HEK293T (cell line): ENCODE data around the gene CADM2.

Experiments
- ARNT ChIP-seq: fragments of 450-650 bp; IDR thresholded peaks from 2 replicates; pipeline ENCODE4 v1.6.1; 2017; ENCODE audit warnings: mild to moderate bottlenecking
- BHLHE40 ChIP-seq: fragments of 450-650 bp; IDR thresholded peaks from 2 replicates; pipeline ENCODE4 v1.6.1; 2016; ENCODE audit warnings: mild to moderate bottlenecking, moderate library complexity, borderline replicate concordance
- CTBP1 ChIP-seq: fragments of 450-650 bp; IDR thresholded peaks from 2 replicates; pipeline ENCODE4 v1.6.1; 2016; ENCODE audit warnings: borderline replicate concordance
- ELF4 ChIP-seq: fragments of 450-650 bp; IDR thresholded peaks from 2 replicates; pipeline ENCODE4 v1.6.1; 2017; ENCODE audit warnings: antibody characterized with exemption
- FOXK2 ChIP-seq: fragments of 450-650 bp; IDR thresholded peaks from 2 replicates; pipeline ENCODE4 v1.6.1; 2016; ENCODE audit warnings: mild to moderate bottlenecking
- FOXM1 ChIP-seq: fragments of 450-650 bp; IDR thresholded peaks from 2 replicates; pipeline ENCODE4 v1.6.1; 2017; ENCODE audit warnings: mild to moderate bottlenecking, borderline replicate concordance
- HDGF ChIP-seq: fragments of 450-650 bp; IDR thresholded peaks from 2 replicates; pipeline ENCODE4 v1.6.1; 2017; ENCODE audit warnings: antibody characterized with exemption, borderline replicate concordance
- L3MBTL2 ChIP-seq: fragments of 450-650 bp; conservative IDR thresholded peaks from 2 replicates; pipeline ENCODE4 v1.6.1; 2016; ENCODE audit warnings: mild to moderate bottlenecking
- LEF1 ChIP-seq: fragments of 450-650 bp; IDR thresholded peaks from 2 replicates; pipeline ENCODE4 v1.6.1; 2017; ENCODE audit warnings: mild to moderate bottlenecking, borderline replicate concordance
- SP1 ChIP-seq: fragments of 450-650 bp; IDR thresholded peaks from 2 replicates; pipeline ENCODE4 v1.6.1; 2017
- SUZ12 ChIP-seq: fragments of 450-650 bp; IDR thresholded peaks from 2 replicates; pipeline ENCODE4 v1.6.1; 2016; ENCODE audit warnings: mild to moderate bottlenecking
- TARDBP ChIP-seq: fragments of 450-650 bp; IDR thresholded peaks from 2 replicates; pipeline ENCODE4 v1.6.1; 2016

DNA sequence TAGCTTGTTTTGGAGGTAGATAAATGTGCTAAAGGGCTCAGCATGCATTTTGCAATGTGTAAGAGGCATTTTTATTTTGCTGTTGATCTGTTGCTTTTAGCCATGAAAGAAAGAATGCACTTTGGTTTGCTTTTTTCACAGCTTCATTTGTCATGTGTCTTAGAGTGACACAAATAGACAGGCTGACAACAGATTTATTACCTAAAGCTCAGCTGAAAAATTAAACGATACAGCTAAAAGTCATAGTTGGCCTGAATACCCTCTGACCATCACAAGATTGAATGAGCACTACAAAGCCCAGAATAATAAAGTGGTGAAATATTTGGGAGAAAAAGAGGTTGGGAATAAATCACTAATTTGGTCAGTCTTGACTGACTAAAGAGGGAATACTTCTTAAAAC, 723.1 kb downstream of the CADM2 start:
- no peak for TF ChIP-seq LEF1
- TF ChIP-seq FOXK2 = no peak
- no peak for TF ChIP-seq SP1
- no peak for TF ChIP-seq ARNT
- no peak for TF ChIP-seq FOXM1
- no peak for TF ChIP-seq L3MBTL2
- no peak for TF ChIP-seq ELF4
- TF ChIP-seq CTBP1 = no peak
- no peak for TF ChIP-seq TARDBP
- TF ChIP-seq SUZ12 = no peak
- no peak for TF ChIP-seq BHLHE40
- no peak for TF ChIP-seq HDGF
